HAP-1 (cell line): ENCODE results near the gene OVCH1.
"Not testable (repeated sequence)": the region's sequence is repeated elsewhere in the genome, so short reads cannot be mapped to it uniquely, and the experiment has no call there.

Experiments
- DNase-seq, 2 experiments: peaks; one replicate each; pipeline ENCODE4 v3.0.0-alpha.2; 2016 to 2020; ENCODE audit warnings: low spot score in 2 of 2
- H3K27me3 ChIP-seq: fragments of 250-450 bp; sonication (Bioruptor Pico); 2 replicates; pipeline ENCODE4 v1.5.1; 2020; ENCODE audit warnings: low read depth, mild to moderate bottlenecking, moderate library complexity
- H3K36me3 ChIP-seq: fragments of 250-450 bp; sonication (Bioruptor Pico); replicated peaks from 2 replicates; pipeline ENCODE4 v1.5.1; 2020; ENCODE audit warnings: mild to moderate bottlenecking
- H3K4me1 ChIP-seq: fragments of 250-450 bp; sonication (Bioruptor Pico); 2 replicates; pipeline ENCODE4 v1.5.1; 2020; ENCODE audit warnings: mild to moderate bottlenecking
- H3K4me3 ChIP-seq: fragments of 250-450 bp; sonication (Bioruptor Pico); 2 replicates; pipeline ENCODE4 v1.5.1; 2020; ENCODE audit warnings: mild to moderate bottlenecking, moderate library complexity
- H3K9me3 ChIP-seq: fragments of 250-450 bp; sonication (Bioruptor Pico); 2 replicates; pipeline ENCODE4 v1.5.1; 2020; ENCODE audit warnings: mild to moderate bottlenecking, moderate library complexity
- in situ Hi-C: fragments of 300-500 bp; cut with MboI; formaldehyde crosslinking; loops from 3 replicates; pipeline ENCODE4 v1.14.3; 2020; ENCODE audit warnings: low sequenced_read_pairs, inconsistent platforms, mixed read lengths

The OVCH1 gene

DNA sequence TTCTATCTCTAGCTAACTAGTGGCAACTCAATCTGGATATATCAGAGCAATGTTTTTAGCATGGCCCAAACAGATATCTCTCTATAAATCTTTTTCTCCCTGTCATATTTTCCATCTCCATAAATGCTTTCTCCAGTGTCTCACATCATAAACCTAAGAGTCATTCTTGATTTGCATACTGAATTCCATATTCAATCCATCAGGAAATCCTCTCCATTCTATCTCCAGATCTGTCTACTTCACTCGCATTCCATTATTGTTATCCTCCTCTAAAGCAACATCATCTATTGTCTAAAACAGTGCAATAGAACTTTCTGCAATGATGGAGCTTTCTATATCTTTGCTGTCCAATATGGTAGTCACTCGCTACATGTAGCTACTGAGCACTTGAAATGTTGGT is 71.0 kb downstream of the OVCH1 start:
- Histone ChIP-seq H3K4me1 (no peaks in the 10 kb centered on the region), H3K9me3 (no peaks in the 10 kb centered on the region), H3K36me3 (no peaks in the 10 kb centered on the region), H3K4me3 (no peak overlapping the region), H3K27me3 (no peaks in the 10 kb centered on the region)
- in situ Hi-C loops, result no loop called here
- no peak for DNase-seq

DNA sequence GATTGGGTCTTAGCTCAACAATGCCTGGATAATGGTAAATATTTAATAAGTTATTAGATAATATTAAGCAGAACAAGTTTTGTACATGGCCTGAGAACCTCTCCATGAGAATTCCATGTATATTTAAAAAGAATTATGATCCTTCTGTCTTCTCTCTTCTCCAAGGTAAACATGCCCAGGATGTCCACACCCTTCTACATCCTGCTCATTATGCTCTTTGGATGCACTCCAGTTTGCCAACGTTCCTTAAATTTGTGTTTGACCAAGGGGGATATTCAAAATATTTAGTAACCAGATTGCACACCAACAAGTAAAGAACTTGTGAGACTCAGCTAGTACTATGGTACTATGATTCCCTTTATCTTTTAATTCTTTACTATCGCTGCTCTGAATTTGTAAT is 71.8 kb downstream of the OVCH1 start:
- DNase-seq, result no peak
- in situ Hi-C loops, result no loop called here
- Histone ChIP-seq H3K27me3 (no peaks in the 10 kb centered on the region), H3K4me3 (no peak overlapping the region), H3K9me3 (no peaks in the 10 kb centered on the region), H3K4me1 (no peaks in the 10 kb centered on the region), H3K36me3 (no peaks in the 10 kb centered on the region)

DNA sequence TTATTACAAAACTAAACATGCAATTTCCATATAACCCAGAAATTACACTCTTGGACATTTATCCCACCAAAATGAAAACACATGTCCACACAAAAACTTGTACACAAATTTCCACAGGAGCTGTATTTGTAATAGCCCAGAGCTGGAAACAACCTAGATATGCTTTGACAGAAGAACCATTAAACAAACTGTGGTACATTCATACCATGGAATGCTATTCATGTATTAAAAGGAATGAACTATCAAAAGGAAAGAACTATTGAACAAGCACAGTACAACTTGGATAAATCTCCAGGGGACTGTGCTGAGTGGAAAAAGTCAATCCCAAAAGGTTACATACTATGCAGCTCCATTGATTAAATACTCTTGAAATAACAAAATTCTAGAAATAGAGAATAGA is 80.7 kb downstream of the OVCH1 start:
- Histone ChIP-seq H3K36me3 (no peaks in the 10 kb centered on the region), H3K9me3 (no peaks in the 10 kb centered on the region), H3K27me3 (no peaks in the 10 kb centered on the region), H3K4me3 (no peak overlapping the region), H3K4me1 (no peaks in the 10 kb centered on the region)
- DNase-seq, result no peak
- in situ Hi-C loops, result no loop called here

DNA sequence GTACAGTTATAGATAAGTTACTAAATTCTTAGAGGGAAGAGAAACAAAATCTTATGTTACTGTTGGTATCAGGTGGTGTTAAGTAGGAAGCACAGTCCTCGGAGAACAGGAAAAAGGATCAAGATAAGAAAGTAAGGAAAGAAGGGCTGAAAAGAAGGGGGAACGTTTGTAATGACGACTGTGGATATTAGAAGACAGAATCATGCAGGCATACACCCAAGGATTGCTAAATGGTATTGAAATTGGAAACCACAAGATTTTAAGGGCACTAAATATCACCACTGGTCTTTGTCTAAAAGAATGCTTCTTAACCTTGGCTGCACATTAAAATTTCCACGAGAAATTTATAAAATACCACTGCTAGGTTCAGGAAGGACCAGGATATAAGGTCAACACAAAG is 82.4 kb downstream of the OVCH1 start:
- in situ Hi-C loops, result no loop called here
- no peak for DNase-seq
- no peaks in the 10 kb centered on the region for H3K9me3 ChIP-seq
- no peaks in the 10 kb centered on the region for H3K36me3 ChIP-seq
- no peak overlapping the region for H3K4me3 ChIP-seq
- no peaks in the 10 kb centered on the region for H3K27me3 ChIP-seq
- H3K4me1 ChIP-seq, result no peaks in the 10 kb centered on the region

DNA sequence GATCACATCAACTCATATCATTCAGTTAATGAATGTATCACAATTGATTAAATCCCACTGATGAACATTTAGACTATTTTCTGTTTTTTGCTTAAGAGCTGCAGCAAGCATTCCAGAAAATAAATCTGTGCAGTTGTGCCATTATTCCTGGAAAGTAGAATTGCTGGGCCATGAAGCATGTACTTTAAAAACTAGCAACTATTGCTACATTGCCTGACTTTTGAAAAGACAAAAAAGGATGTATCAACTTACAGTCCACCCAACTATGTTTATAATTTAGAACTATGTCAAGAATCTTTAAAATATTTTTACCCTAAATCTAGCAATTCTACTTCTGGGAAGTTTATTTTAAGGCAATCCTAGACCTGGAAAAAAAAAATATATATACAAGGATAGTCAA is 83.1 kb downstream of the OVCH1 start:
- Histone ChIP-seq H3K36me3 (no peaks in the 10 kb centered on the region), H3K4me3 (no peak overlapping the region), H3K9me3 (no peaks in the 10 kb centered on the region), H3K27me3 (no peaks in the 10 kb centered on the region), H3K4me1 (no peaks in the 10 kb centered on the region)
- DNase-seq, result no peak
- in situ Hi-C loops, result no loop called here

DNA sequence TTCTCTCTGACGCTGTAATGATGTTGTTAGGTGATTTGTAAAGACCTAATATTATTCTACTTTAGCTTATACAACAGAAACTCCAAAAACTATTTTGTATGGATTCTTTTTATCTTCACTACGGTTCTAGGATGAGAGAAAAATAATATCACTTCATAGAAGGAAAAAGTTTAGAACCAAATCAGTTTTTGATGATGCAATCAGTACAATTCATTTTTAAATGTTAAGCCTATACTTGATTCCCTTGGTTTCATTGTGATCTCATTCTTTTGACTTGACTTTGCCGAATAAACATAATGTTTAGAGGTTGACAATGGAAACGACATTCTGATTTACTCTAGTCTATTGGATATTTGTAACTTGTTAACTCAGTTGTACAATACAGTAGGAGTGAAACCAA is 91.9 kb downstream of the OVCH1 start:
- no peak for DNase-seq
- Histone ChIP-seq H3K36me3 (no peaks in the 10 kb centered on the region), H3K4me1 (peaks cover 10% of the 10 kb centered on the region; the same call in 1 of the 2 replicates), H3K9me3 (no peaks in the 10 kb centered on the region), H3K4me3 (no peak overlapping the region), H3K27me3 (no peaks in the 10 kb centered on the region)
- in situ Hi-C loops, result no loop called here

DNA sequence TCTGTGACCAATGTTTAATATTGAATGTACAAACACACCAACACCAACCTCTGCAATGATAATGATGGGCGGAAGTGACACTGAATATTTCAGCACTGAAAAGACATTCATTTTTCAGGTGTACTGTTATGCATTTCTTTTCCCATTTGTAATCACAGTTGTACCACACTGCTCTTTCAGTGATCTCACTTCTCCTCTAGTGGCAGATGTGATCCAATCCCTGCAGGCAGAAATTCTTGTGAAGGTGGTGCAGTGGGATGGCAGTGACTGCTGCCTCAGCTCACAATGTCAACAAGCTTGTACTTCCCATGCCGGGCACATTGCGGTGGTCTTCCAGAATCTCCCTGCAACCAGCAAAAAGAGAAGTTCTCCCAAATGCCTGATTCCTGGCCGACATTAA is 93.5 kb downstream of the OVCH1 start:
- H3K27me3 ChIP-seq, result no peaks in the 10 kb centered on the region
- in situ Hi-C loops, result no loop called here
- H3K4me1 ChIP-seq, result peaks cover 10% of the 10 kb centered on the region; the same call in 1 of the 2 replicates
- no peak overlapping the region for H3K4me3 ChIP-seq
- no peaks in the 10 kb centered on the region for H3K36me3 ChIP-seq
- no peak for DNase-seq
- H3K9me3 ChIP-seq, result no peaks in the 10 kb centered on the region

DNA sequence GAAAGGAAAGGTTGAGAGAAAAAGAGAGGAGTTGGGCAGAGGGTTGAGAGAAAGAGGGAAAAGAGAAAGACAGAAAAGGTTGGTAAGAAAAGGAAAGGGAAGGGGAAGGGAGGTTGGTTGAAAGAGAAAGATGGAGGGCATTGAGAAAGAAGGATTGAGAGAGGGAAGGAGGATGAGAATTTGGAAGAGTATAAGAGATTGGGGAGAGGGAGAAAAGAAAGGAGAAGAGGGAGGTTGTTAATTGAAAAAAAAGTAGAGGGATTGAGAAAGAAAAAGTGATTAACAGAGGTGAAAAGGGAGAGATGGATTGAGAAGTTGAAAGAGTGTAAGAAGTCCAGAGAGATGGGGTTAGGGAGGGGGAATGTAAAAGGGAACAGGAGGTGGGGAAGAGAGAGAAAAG is 95.0 kb downstream of the OVCH1 start:
- no peaks in the 10 kb centered on the region for H3K9me3 ChIP-seq
- H3K27me3 ChIP-seq, result no peaks in the 10 kb centered on the region
- DNase-seq, result no peak
- no peak overlapping the region for H3K4me3 ChIP-seq
- peaks cover 10% of the 10 kb centered on the region; the same call in 1 of the 2 replicates for H3K4me1 ChIP-seq
- no peaks in the 10 kb centered on the region for H3K36me3 ChIP-seq
- in situ Hi-C loops, result no loop called here

DNA sequence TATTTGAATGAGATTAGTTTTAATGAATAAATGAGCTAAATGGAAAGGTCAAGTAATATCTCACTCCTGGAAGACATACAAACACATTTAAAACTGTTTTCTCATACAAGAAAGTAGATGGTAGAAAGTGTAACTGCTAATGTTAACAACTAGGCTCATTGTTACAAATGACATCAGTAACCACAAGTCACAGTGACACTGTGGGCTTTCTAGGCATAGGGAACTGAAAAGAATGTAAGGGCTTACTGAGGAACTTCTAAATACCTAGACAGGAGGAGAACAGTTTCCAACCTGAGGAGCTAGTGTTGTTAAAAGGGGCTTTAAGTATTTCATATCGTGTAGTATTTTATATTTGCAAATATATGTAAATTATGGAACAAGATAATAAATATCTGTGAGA is 99.0 kb downstream of the OVCH1 start:
- in situ Hi-C loops, result no loop called here
- no peaks in the 10 kb centered on the region for H3K27me3 ChIP-seq
- H3K36me3 ChIP-seq, result no peaks in the 10 kb centered on the region
- H3K4me1 ChIP-seq, result peaks cover 10% of the 10 kb centered on the region; the same call in 1 of the 2 replicates
- H3K9me3 ChIP-seq, result no peaks in the 10 kb centered on the region
- no peak overlapping the region for H3K4me3 ChIP-seq
- DNase-seq, result no peak

DNA sequence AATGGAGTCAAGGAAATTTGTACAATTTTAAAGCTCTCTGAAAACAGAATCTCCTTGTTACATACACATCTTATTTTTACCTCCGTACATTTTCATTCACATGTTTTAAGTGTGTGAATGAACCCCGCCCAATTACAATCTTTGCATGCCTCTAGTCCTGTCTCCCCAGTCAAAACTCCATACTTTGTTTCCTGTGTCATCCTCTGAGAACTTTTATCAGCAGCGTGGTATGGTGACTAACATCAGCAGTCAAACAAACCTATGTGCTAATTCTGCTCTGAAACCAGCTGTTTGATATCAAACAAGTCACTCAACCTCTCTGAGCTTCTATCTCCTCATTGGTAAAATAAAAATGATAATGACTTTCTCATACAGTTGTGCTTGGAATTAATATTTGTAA is 100.7 kb downstream of the OVCH1 start:
- Histone ChIP-seq H3K4me3 (no peak overlapping the region), H3K9me3 (no peaks in the 10 kb centered on the region), H3K36me3 (no peaks in the 10 kb centered on the region), H3K4me1 (peaks cover 5% of the 10 kb centered on the region; the same call in 1 of the 2 replicates), H3K27me3 (no peaks in the 10 kb centered on the region)
- in situ Hi-C loops, result no loop called here
- DNase-seq, result no peak

DNA sequence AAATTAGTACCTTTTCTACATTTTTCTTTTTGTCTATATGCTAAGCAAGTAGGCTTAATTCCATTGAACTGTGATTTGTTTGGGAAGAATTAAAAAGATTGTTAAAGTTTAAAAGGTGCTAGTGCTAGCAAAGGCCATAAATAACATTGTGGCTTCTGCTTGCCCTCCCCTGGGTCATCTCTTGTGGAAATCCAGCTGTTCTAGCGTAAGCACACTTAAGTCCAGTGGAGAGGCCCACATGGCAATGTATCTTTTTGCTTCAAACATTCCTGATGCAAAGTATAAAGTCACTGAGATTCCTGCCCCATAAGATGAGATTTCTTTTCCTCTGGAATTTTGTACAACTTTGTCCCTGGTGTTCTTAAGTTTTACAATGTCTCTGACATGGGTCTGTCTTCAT is 102.1 kb downstream of the OVCH1 start:
- DNase-seq, result no peak
- H3K27me3 ChIP-seq, result no peaks in the 10 kb centered on the region
- in situ Hi-C loops, result no loop called here

DNA sequence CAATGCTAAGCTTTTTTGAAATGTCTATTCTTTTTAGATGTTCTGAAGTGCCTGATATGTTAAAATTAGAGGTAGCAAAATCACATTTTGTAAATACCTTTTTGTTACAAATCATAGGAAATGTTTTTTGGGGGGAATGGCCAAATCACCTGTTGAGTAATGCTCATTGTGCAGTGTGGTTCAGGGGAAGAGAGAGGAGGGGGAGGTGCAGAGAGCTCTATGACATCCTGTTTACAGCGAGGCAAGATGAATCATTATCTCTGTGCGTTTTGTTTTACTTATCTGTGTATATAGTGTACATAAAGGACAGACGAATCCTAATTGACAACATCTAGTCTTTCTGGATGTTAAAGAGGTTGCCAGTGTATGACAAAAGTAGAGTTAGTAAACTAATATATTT is 107.1 kb downstream of the OVCH1 start:
- H3K4me3 ChIP-seq, H3K36me3 ChIP-seq, DNase-seq, H3K27me3 ChIP-seq, H3K4me1 ChIP-seq, in situ Hi-C loops, H3K9me3 ChIP-seq: not testable (repeated sequence)

More for the DNA sequence above, 102.1 kb downstream of the OVCH1 start:
- no peaks in the 10 kb centered on the region for H3K4me1 ChIP-seq
- H3K4me3 ChIP-seq, result no peak overlapping the region
- no peaks in the 10 kb centered on the region for H3K9me3 ChIP-seq
- H3K36me3 ChIP-seq, result no peaks in the 10 kb centered on the region

DNA sequence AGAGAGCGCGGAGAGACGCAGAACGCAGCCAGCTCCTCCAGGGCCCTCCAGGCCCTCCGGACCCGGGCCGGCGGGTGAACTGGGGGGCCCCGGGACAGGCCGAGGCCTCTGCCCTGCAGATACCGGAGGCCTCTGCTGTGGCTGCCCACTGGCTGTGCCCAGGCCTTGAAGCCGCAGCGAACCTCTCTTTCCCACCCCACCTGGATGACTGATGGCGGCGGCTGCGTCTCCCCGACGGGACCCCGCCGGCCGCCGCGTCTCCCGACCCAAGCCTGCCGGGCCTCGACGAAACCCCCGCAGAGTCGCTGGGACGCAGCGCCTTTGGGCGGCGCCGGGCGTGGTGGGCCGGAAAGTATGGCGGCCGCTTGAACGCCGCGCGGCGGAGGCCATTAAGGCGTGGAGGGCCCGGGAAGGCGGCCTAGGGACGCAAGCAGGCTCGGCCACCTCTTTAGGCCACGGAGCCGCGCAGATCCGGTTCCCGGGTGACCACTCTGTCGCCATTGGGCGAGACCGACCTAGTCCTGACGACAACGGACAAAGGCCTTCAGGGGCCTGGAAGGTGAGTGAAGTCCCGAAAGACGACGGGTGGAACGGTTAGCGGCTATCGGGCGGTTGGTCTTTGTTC is 108.1 kb downstream of the OVCH1 start:
- Histone ChIP-seq H3K4me3 (no peak overlapping the region), H3K36me3 (no peaks in the 10 kb centered on the region), H3K4me1 (no peaks in the 10 kb centered on the region), H3K9me3 (no peaks in the 10 kb centered on the region), H3K27me3 (no peaks in the 10 kb centered on the region)
- DNase-seq, result no peak
- in situ Hi-C loops, result no loop called here

DNA sequence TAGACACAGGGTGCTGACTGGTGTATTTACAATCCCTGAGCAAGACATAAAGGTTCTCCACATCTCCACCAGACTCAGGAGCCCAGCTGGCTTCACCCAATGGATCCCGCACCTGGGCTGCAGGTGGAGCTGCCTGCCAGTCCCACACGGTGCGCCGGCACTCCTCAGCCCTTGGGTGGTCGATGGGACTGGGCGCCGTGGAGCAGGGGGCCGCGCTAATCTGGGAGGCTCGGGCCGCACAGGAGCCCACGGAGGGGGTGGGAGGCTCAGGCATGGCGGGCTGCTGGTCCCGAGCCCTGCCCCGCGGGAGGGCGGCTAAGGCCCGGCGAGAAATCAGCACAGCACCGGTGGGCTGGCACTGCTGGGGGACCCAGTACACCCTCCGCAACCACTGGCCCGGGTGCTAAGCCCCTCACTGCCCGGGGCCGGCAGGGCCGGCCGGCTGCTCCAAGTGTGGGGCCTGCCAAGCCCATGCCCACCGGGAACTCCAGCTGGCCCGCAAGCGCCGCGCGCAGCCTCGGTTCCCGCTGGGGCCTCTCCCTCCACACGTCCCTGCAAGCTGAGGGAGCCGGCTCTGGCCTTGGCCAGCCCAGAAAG is 111.3 kb downstream of the OVCH1 start:
- H3K36me3 ChIP-seq, in situ Hi-C loops, H3K4me3 ChIP-seq, H3K9me3 ChIP-seq, DNase-seq, H3K4me1 ChIP-seq, H3K27me3 ChIP-seq: not testable (repeated sequence)

DNA sequence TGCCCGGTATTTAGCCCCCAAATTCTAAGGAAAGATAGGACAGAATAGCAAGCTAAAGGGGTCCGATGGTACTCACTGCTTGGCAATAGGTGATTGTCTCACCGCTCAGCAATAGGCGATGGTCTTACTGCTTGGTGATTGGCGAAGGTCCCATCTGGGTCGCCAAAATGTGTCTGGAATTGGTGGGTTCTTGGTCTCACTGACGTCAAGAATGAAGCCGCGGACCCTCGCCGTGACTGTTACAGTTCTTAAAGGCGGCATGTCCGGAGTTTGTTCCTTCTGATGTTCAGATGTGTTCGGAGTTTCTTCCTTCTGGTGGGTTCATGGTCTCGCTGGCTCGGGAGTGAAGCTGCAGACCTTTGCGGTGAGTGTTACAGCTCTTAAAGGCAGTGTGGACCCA is 112.3 kb downstream of the OVCH1 start:
- H3K9me3 ChIP-seq, H3K27me3 ChIP-seq, H3K36me3 ChIP-seq, DNase-seq, in situ Hi-C loops, H3K4me3 ChIP-seq, H3K4me1 ChIP-seq: not testable (repeated sequence)
